Left forelimb (tissue), 1 donor: ENCODE data around the gene DSCAM.
"Not testable (repeated sequence)": the region's sequence is repeated elsewhere in the genome, so short reads cannot be mapped to it uniquely, and the experiment has no call there.

Source experiments
- DNase-seq: peaks from one replicate; pipeline ENCODE4 v3.0.0-alpha.2; 2018; ENCODE audit warnings: low spot score

DSCAM gene

DNA sequence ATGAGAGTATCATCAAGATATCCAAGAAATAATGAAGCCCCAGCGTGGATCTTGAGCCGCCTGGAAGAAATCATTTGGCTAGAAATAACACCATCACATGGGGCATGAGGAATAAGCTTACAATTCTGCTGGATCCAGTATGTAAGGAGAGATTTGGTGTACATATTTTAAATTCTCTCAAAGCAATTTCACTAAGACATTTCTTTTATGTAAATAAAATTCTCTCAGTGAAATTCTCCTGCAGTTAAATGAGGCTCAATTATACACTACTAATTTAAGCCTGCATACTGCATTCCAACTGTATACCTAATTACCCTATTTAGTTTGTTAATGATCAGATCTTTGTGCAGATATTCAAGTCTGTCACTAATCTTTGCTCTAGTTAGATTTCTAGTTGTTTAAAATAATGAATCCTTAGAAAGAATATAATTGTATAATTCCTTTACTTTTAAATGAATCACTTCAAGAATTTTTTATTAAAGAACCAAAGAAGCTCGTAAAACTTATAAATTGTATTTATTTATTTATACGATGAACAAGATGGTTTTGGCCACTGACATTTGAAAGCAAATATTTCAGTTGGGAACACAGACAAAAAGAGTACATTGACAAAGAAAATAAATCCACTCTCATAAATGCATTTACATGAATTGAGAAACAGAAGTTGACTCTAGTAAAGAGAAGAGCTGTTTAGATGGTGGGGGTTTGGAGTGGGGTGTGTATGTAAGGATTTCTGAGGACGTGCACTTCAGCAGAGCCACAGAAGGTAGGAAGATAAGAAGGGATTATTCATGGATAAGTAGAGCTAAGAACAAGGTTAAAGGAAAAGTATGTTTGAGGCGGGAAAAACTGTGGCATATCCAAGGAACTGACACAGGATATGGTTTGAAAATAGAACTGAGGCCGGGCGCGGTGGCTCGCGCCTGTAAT, 466.8 kb downstream of the DSCAM start:
- DNase-seq: no peak

GRCh38 chr21:40377135-40377534, 469.8 kb downstream of the DSCAM start:
- no peak for DNase-seq

DNA sequence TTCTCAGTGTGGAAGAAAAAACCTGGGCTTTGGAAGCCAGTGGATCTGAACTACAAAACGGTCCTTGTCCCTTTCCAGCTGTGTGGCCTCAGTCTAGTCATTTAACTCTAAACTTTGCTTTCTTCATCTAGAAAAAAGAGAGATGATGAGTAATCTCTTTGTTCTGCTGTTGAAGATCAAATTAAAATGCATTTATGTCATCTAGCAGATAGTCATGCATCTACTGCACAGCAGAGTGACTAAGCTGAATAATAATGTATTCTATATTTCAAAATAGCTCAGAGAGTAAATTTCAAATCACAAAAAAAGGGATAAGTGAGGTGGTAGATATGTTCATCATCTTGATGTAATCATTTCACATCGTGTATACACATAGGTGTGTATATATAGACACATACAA, 473.2 kb downstream of the DSCAM start:
- no peak for DNase-seq

GRCh38 chr21:40372506-40372905, 474.5 kb downstream of the DSCAM start:
- no peak for DNase-seq

- DNase-seq: no peak
These were observed 475.6 kb downstream of the DSCAM start for GRCh38 chr21:40371329-40371728.

DNA sequence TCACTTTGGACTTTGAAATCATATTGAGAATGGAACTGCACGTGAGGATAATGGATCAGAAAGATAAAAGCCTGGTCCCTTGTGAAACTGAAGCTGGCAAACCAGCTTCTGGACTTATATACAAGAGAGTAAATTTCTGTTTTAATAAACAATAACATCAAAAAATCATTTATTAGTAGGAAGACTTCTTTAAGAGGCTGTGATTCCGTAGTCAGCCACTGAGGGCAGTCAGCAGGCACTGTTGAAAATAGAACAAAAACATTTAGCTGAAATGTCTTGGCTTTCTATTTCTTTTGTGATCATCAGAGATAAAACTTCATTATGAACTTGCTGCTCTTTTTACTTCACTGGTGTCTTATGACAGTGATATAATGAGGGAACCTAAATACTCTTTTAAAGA, 490.3 kb downstream of the DSCAM start:
- DNase-seq: no peak

DNA sequence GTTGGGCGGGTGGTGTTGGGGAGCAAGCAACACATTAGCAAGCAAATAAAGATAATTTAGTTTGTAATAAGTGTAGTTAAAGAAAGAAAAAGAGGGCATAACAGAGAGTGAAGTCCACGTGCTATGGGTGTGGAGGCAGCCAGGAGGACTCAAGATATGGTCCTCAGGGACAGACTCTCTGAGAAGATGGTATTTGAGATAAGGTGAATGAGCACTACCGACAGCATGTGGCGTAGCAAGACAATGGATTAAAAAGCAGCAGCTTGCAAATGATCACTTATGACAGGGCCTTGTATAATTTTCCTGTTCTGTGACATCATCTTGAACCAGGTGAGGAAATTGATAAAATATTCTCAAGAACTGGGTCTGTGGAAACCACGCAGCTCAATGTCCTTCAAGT, 491.9 kb downstream of the DSCAM start:
- DNase-seq: no peak

GRCh38 chr21:40351006-40351405, 496.0 kb downstream of the DSCAM start:
- DNase-seq: no peak

- DNase-seq: no peak
These were observed 497.4 kb downstream of the DSCAM start for GRCh38 chr21:40349591-40349990.

DNA sequence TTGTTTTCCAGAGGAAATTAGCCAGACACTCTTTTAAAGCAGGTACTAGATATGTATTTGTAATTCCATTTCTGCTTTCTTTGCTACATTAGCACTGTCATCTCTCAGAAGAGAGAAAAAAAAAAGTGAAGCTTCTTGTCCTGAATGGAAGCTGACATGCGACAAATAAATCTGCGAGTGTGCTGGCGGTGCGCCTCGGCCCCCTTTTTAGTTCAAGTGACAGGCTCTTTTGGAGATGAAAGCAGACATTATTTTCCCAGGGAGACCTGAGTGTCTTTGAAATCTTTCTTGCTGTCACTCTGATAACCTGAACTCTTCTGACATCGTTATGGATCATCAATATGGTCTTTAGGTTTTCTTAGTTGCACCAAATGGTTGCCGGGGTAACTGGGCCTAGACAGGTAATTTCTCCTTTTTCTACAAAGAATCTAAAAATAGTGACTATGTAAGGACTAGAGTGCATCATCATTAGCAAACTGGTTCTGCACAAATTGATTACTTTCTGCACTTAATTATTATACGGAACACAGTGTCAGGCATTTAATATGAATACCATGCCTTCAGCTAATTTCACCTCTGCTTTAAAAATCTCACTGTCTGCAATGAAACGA, 501.1 kb downstream of the DSCAM start:
- no peak for DNase-seq

- DNase-seq: no peak
These were observed 506.6 kb downstream of the DSCAM start for GRCh38 chr21:40340357-40340756.

DNA sequence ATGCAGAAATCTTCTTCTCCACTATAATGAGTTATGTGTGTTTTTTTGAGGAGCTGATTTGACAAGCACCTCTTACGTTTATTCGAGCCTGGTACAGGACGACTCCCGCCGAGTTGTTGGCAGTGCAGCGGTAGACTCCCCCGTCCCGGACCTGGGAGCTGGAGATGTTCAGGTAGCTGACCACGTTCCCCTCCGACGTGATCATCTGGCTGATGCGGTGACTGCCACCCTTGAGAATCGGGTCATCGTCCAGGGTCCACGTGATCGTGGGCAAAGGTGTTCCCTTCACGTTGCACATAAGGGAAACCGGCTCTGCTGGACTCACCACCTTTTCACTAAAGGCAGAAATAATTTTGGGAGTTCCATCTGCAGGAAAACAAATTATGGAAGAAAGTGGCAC, 507.9 kb downstream of the DSCAM start:
- no peak for DNase-seq

- DNase-seq: no peak
These were observed 509.0 kb downstream of the DSCAM start for GRCh38 chr21:40337981-40338380.

GRCh38 chr21:40335704-40336103, 511.3 kb downstream of the DSCAM start:
- DNase-seq: no peak

GRCh38 chr21:40334159-40334558, 512.8 kb downstream of the DSCAM start:
- no peak for DNase-seq

GRCh38 chr21:40333731-40334130, 513.2 kb downstream of the DSCAM start:
- no peak for DNase-seq

- no peak for DNase-seq
These were observed 515.2 kb downstream of the DSCAM start for GRCh38 chr21:40331804-40332203.

DNA sequence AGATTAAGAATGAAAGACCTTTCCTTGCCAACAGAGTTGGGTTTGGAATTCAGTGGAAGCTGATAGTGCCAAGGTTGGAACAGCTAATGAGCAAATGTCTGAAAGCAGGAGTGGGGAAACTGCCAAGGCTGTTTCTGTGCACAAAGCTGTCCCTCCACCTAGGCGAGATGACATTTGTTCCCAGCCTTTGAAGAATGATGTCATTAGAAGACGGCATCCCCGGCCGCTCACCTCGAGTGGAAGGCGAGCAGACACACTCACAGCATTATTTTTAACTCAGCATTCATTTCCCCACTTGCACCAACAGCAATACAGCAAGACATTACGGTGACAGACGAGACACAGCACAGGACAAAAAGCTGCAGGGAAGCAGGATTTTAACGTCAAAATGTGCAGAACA, 515.8 kb downstream of the DSCAM start:
- no peak for DNase-seq

DNA sequence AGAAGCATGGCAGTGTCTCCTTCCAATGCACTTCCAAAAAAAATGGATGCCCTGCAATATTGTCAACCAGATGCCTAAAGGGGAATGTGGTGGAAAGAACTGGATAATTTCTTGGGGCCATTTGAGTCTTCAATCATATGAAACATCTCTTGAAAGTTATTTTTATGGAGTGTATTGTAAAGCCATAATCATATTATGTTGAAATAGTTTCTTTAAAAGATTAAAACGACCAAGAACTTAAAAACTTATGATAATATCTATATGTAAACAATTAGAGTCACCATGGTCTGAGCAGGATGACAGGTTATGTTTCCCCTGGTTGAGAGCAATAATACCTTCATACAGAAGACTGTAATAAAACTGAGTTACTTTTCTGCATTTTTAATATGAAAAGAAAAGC, 522.6 kb downstream of the DSCAM start:
- no peak for DNase-seq

DNA sequence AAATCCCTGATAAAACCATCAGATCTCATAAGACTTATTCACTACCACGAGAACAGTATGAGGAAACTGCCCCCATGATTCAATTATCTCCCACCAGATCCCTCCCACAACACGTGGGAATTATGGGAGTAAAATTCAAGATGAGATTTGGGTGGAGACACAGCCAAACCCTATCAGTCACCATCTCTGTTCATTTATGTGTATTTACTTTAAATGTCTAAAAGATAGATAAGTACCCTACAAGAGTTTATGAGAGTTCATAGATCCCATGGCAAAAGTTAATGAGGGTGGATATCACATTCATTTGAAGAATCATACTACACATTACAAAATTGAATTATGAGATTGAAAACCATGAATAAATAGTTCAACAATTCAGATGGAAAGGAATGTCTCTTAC, 526.2 kb downstream of the DSCAM start:
- DNase-seq: not testable (repeated sequence)

DNA sequence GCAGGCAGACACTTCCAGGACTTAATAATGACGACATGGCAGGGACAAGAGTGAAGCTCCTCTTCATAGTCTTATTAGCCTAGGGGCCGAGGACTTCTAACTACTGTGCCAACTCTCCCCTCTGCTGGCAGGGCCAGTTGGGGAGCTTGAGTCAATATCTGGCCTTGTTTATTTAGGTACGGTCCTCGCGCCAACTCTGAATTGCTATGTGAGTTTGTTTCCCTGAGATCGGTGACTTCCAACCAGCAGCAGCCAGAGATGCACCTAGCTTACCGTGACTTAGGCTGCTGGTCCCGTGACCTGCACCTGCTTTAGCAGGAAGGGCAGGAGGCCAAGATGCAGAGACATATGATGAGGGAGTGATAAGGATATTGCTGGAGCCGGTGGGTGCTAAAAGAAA, 528.6 kb downstream of the DSCAM start:
- no peak for DNase-seq

DNA sequence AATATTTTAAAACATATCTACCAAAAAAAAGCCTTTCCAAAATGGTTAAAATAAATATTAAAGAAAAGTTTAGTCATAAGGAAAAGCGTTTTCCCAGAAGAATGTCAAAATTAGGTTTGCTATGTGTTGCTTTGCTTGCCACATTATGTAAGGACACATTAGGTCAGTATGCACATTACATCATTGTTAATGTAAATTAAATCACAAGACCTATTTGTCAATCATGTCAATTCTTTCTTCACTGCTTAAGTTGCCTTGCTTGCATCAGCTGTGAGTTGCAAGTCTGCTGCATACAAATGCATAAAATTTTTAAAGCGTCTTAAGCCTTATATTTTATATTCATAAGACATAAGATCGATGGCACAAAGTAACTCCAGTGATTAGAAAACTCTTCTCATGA, 530.9 kb downstream of the DSCAM start:
- no peak for DNase-seq

DNA sequence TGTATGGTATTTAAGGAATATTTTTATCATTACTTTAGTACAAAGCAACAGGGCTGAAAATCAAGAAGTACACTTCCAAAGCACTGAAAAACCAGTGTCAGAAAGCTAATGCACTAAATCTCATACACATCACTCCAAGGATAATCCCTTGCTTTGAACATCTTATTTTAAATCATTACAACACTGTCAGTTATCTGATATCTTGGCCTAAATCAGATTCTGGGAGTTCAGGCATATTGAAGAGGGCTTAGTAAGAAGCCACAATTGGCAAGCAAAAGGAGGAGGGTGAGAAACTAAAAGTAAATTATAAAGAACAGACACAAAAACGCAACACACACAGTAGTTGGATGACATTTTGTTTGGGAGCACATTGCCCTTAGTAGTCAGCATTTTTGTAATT, 531.3 kb downstream of the DSCAM start:
- DNase-seq: no peak

GRCh38 chr21:40313260-40313659, 533.7 kb downstream of the DSCAM start:
- DNase-seq: no peak
